Natural killer cell treated with Interleukin-12 subunit alpha and Interleukin-12 subunit beta and Interleukin-15 and Interleukin-18, amount 100 ng/mL, for 72 hours (primary cell): ENCODE results near the gene MT1G. TPM values are rescaled to one million over a fixed set of nuclear protein-coding genes. Genes with fewer than 3 reads are reported as not detected.
"Not testable (repeated sequence)": the region's sequence is repeated elsewhere in the genome, so short reads cannot be mapped to it uniquely, and the experiment has no call there.

Experiments used
- ATAC-seq, 2 donors: fragments of 150-1000 bp; cut with Tn5 transposase in 1 of 2; sonication (Bioruptor Pico), chemical (Tn5 transposase) in 1 of 2; 2 replicates each; pipeline ENCODE4 v1.10.0; 2021
- DNase-seq: peaks from one replicate; pipeline ENCODE4 v3.0.0; 2022; ENCODE audit warnings: low spot score
- H3K27ac Mint-ChIP-seq, 2 donors: 1 replicate in 1 of 2; 2 replicates in 1 of 2; pipeline ENCODE4 v1.8.0; 2022; ENCODE audit warnings: mixed read lengths in 2 of 2, mild to moderate bottlenecking in 1 of 2, moderate library complexity in 1 of 2
- H3K27me3 Mint-ChIP-seq, 2 donors: 1 replicate in 1 of 2; 2 replicates in 1 of 2; pipeline ENCODE4 v1.8.0; 2022; ENCODE audit warnings: mixed read lengths in 2 of 2
- H3K36me3 Mint-ChIP-seq: one replicate; pipeline ENCODE4 v1.8.0; 2022; ENCODE audit warnings: mixed read lengths
- H3K4me1 Mint-ChIP-seq, 2 donors: 1 replicate in 1 of 2; 2 replicates in 1 of 2; pipeline ENCODE4 v1.8.0; 2022; ENCODE audit warnings: low read depth in 2 of 2, mixed read lengths in 2 of 2, mild to moderate bottlenecking in 1 of 2
- H3K4me3 Mint-ChIP-seq: one replicate; pipeline ENCODE4 v1.8.0; 2022; ENCODE audit warnings: mixed read lengths
- H3K9me3 Mint-ChIP-seq: 2 replicates; pipeline ENCODE4 v1.8.0; 2022; ENCODE audit warnings: mixed read lengths
- total RNA-seq, 2 donors: library from RNA; stranded (reverse); gene quantifications; one replicate each; pipeline ENCODE4 v1.2.3, GENCODE V29; 2022

The MT1G gene
- total RNA-seq, 2 donors from 2014 or later: 3.3 to 7.5 TPM

DNA sequence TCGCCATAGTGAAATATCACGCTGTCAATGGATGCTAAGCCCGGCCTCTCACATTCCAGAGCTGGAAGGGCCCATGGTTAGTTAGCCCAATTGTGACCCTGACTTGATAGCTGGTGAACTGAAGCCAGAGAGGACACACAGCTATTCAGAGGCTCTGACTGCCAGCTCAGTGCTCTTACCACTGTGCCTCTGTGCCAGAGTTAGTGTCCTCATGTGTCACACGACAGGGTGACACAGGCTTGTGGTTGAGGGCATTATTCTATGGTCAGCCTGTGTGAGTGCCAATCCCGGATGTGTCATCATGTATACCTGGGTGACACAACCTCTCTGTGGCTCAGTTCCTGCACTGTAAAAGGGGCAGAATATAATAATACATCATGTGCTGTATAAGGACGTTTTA lies 12.0 kb upstream of the MT1G start:
- H3K36me3 Mint-ChIP-seq: no peaks in the 10 kb centered on the region

GRCh38 chr16:56679078-56679730 lies 11.3 kb upstream of the MT1G start:
- DNase-seq (no peak), ATAC-seq (no peak)
- H3K4me1 Mint-ChIP-seq: peaks cover 33 to 51% of the 10 kb centered on the region in 2 donors
- no peak overlapping the region for H3K4me3 Mint-ChIP-seq
- H3K27me3 Mint-ChIP-seq: peaks cover 10 to 13% of the 10 kb centered on the region in 2 donors
- no peaks in the 10 kb centered on the region for H3K9me3 Mint-ChIP-seq
- H3K27ac Mint-ChIP-seq: peak overlapping the region; percentile 49 to 57
- H3K36me3 Mint-ChIP-seq: no peaks in the 10 kb centered on the region

More for the DNA sequence above, 12.0 kb upstream of the MT1G start:
- ATAC-seq (peak; percentile 44 to 71), DNase-seq (no peak)
- Mint-ChIP-seq H3K9me3 (no peaks in the 10 kb centered on the region), H3K4me1 (peaks cover 32 to 52% of the 10 kb centered on the region in 2 donors), H3K27me3 (peaks cover 7 to 9% of the 10 kb centered on the region in 2 donors), H3K4me3 (no peak overlapping the region), H3K27ac (peak overlapping the region; percentile 49 to 57)

GRCh38 chr16:56677474-56677873 lies 9.6 kb upstream of the MT1G start:
- H3K9me3 Mint-ChIP-seq: no peaks in the 10 kb centered on the region
- no peak overlapping the region for H3K4me3 Mint-ChIP-seq
- H3K36me3 Mint-ChIP-seq: no peaks in the 10 kb centered on the region
- DNase-seq (no peak), ATAC-seq (no peak)
- peaks cover 30 to 35% of the 10 kb centered on the region in 2 donors for H3K4me1 Mint-ChIP-seq
- H3K27me3 Mint-ChIP-seq: peaks cover 14 to 28% of the 10 kb centered on the region in 2 donors
- H3K27ac Mint-ChIP-seq: no peak overlapping the region

- Mint-ChIP-seq H3K36me3 (no peaks in the 10 kb centered on the region), H3K4me3 (peak overlapping the region; percentile 53), H3K27me3 (peaks cover 22 to 39% of the 10 kb centered on the region in 2 donors), H3K9me3 (no peaks in the 10 kb centered on the region), H3K4me1 (peaks cover 20 to 22% of the 10 kb centered on the region in 2 donors), H3K27ac (peak overlapping the region; percentile 47 to 65)
- DNase-seq: peak; percentile 77
- peak; percentile 76 to 83 for ATAC-seq
These were observed 7.9 kb upstream of the MT1G start for GRCh38 chr16:56675685-56676210.

DNA sequence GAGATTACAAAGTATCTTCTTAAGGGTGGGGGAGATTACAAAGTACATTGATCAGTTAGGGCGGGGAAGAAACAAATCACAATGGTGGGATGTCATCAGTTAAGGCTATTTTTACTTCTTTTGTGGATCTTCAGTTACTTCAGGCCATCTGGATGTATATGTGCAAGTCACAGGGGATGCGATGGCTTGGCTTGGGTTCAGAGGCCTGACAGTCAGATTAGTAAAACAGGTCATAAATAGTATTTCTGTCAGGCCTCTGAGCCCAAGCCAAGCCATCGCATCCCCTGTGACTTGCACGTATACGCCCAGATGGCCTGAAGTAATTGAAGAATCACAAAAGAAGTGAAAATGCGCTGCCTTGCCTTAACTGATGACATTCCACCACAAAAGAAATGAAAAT lies 6.7 kb upstream of the MT1G start:
- H3K27me3 Mint-ChIP-seq: peaks cover 27 to 42% of the 10 kb centered on the region in 2 donors
- H3K4me1 Mint-ChIP-seq: peaks cover 18 to 19% of the 10 kb centered on the region in 2 donors
- ATAC-seq, H3K4me3 Mint-ChIP-seq, H3K27ac Mint-ChIP-seq, H3K36me3 Mint-ChIP-seq, H3K9me3 Mint-ChIP-seq, DNase-seq: not testable (repeated sequence)

DNA sequence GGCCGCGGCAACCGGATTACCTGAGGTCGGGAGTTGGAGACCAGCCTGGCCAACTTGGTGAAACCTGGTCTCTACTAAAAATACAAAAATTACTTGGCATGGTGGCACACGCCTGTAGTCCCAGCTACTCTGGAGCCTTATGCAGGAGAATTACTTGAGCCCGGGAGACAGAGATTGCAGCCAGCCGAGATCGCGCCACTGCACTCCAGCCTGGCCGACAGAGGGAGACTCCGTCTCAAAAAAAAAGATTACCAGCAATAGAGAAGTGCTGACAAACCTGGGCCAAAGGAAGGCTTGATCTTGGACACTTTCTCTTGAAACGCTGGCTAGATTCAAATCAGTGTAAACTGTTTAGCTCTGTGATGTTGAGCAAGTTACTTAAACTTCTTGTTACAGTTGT lies 6.1 kb upstream of the MT1G start:
- peaks cover 32 to 46% of the 10 kb centered on the region in 2 donors for H3K27me3 Mint-ChIP-seq
- ATAC-seq: no peak
- no peak overlapping the region for H3K4me3 Mint-ChIP-seq
- peaks cover 17 to 20% of the 10 kb centered on the region in 2 donors for H3K4me1 Mint-ChIP-seq
- H3K27ac Mint-ChIP-seq: peak overlapping the region in 1 of 2 donors; percentile 25
- H3K9me3 Mint-ChIP-seq: no peaks in the 10 kb centered on the region
- no peak for DNase-seq
- H3K36me3 Mint-ChIP-seq: no peaks in the 10 kb centered on the region

- no peak overlapping the region for H3K4me3 Mint-ChIP-seq
- no peaks in the 10 kb centered on the region for H3K9me3 Mint-ChIP-seq
- no peak for DNase-seq
- H3K27me3 Mint-ChIP-seq: peaks cover 40 to 55% of the 10 kb centered on the region in 2 donors
- no peak overlapping the region for H3K27ac Mint-ChIP-seq
- ATAC-seq: no peak
- H3K36me3 Mint-ChIP-seq: no peaks in the 10 kb centered on the region
- peaks cover 23 to 28% of the 10 kb centered on the region in 2 donors for H3K4me1 Mint-ChIP-seq
These were observed 5.1 kb upstream of the MT1G start for GRCh38 chr16:56672761-56673536.

GRCh38 chr16:56672171-56672570 lies 4.3 kb upstream of the MT1G start:
- H3K36me3 Mint-ChIP-seq, H3K27ac Mint-ChIP-seq, H3K9me3 Mint-ChIP-seq, DNase-seq, ATAC-seq, H3K4me3 Mint-ChIP-seq: not testable (repeated sequence)
- H3K4me1 Mint-ChIP-seq: peaks cover 23 to 31% of the 10 kb centered on the region in 2 donors
- H3K27me3 Mint-ChIP-seq: peaks cover 44 to 63% of the 10 kb centered on the region in 2 donors

- H3K4me1 Mint-ChIP-seq: peaks cover 23 to 31% of the 10 kb centered on the region in 2 donors
- ATAC-seq, H3K36me3 Mint-ChIP-seq, DNase-seq, H3K27ac Mint-ChIP-seq, H3K9me3 Mint-ChIP-seq, H3K4me3 Mint-ChIP-seq: not testable (repeated sequence)
- H3K27me3 Mint-ChIP-seq: peaks cover 44 to 63% of the 10 kb centered on the region in 2 donors
These were observed 3.8 kb upstream of the MT1G start for GRCh38 chr16:56671691-56672090.

DNA sequence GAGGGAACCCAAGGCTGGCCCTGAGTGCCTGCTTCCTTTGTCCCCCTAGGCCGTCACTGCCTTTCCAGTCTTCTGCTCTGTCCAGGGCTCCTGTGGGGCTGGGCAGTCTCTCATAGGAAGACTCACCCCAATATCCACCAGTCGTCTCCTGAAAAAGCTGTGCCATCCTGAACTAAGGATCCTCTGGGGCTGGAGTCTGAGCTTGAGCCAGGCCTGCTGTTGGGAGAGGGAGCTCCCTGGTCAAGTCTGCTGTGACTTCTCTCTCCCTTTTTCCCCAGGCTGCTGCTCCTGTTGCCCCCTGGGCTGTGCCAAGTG lies 2.7 kb upstream of the MT1G start:
- H3K27ac Mint-ChIP-seq: no peak overlapping the region
- H3K4me3 Mint-ChIP-seq: no peak overlapping the region
- peaks cover 14 to 28% of the 10 kb centered on the region in 2 donors for H3K4me1 Mint-ChIP-seq
- no peak for DNase-seq
- no peak for ATAC-seq
- no peaks in the 10 kb centered on the region for H3K36me3 Mint-ChIP-seq
- no peaks in the 10 kb centered on the region for H3K9me3 Mint-ChIP-seq
- H3K27me3 Mint-ChIP-seq: peaks cover 45 to 61% of the 10 kb centered on the region in 2 donors

DNA sequence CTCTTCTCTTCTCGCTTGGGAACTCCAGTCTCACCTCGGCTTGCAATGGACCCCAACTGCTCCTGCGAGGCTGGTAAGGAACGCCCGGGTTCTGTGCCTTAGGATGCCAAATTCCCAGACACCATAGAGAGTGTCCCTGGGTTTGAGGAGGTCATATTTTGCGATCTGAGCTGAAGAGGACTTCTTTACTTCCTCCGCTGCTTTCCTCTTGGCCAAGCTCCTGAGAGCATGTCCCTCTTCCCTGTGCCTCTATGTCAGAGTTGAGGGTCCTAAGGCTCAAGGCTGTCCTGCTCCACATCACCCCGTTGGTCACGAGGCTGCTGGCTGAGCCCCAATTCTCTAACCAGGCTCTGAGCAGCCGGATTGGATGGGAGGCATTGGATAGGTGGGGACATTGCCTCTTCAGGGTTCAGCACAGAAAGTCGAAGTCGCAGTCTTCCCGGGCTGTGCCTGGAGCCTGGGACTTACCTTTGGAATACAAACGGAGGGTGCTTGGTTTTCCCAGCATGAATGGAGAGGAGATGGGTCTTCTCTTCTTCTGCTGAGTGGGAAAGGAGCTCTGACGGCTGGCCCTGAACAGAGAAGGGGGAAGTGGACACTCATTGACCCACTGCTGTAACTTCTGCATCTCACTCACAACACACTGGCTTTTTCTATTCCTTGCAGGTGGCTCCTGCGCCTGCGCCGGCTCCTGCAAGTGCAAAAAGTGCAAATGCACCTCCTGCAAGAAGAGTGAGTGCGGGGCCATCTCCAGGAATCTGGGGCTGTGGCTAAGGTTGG lies 2.2 kb upstream of the MT1G start:
- Mint-ChIP-seq H3K36me3 (no peaks in the 10 kb centered on the region), H3K4me1 (peaks cover 8 to 22% of the 10 kb centered on the region in 2 donors), H3K9me3 (no peaks in the 10 kb centered on the region), H3K27me3 (peaks cover 45 to 56% of the 10 kb centered on the region in 2 donors), H3K27ac (no peak overlapping the region), H3K4me3 (no peak overlapping the region)
- DNase-seq (no peak), ATAC-seq (no peak)

DNA sequence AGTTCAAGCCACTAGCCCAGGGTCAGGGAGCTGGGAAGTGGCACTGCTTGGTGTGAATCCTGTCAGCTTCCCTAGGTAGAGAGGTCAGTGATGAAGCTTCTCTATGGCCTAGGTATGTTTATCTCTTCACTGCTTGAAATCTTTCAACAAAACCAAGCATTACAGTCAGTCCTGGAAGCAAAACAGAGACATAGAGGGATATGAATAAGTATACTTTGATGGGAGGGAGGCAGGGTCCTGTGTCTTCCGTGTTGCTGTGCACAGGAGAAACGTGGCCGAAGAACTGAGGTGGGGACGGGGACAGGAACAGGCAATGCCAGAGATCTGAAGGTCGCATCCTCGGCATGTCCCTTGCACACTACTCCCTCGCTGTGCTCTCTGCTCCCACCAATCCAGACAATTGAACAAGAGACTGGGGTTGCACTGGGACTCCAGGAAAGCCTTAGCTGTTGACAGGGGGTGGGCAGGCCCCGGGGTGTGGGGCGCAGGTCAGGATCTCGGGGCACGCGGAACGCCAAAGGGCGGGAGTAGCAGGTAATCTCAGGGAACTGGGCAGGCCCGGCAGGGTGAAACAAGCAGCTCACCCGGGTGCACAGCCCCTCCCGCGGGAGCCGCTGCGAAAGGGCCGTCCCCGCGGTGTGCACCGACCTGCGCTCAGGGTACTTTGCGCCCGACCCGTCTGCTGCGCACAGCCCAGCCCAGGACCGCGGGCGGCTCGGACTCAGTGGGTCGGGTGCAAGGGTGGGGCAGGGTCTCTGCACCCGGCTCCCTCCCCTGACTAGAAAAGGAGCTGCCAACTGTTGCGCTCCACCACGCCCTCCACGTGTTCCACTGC lies 1.4 kb upstream of the MT1G start, which contains the start of gene MT1H:
Gene MT1H (plus strand): TSS at position 810 of the 835 bp plus-strand sequence. CDS start 71 bp downstream, outside the sequence.
- H3K36me3 Mint-ChIP-seq: no peaks in the 10 kb centered on the region
- DNase-seq (no peak), ATAC-seq (peak in 1 of 2 donors; percentile 30)
- peaks cover 45 to 59% of the 10 kb centered on the region in 2 donors for H3K27me3 Mint-ChIP-seq
- no peaks in the 10 kb centered on the region for H3K9me3 Mint-ChIP-seq
- no peak within 1 kb of the TSS for H3K27ac Mint-ChIP-seq
- peaks cover 6 to 19% of the 10 kb centered on the region in 2 donors for H3K4me1 Mint-ChIP-seq
- peak within 1 kb of the TSS; percentile 15 for H3K4me3 Mint-ChIP-seq
